HCT116 (cell line): Measurements from ENCODE around the gene TMEM129. TPM values are rescaled to one million over a fixed set of nuclear protein-coding genes. Genes with fewer than 3 reads are reported as not detected.

Experiments used
- ATAC-seq: fragments of 200-7000 bp; cut with Tn5 transposase; 2 replicates; pipeline ENCODE4 v1.9.1; 2020; ENCODE audit warnings: mild to moderate bottlenecking, moderate library complexity
- BruUV-seq: library from RNA; stranded (reverse); fragments of 400-500 nt; replicated peaks from 2 replicates; lab custom pipeline; 2021; lab: Mats Ljungman, UMichigan
- CTCF ChIA-PET: fragments of 300-600 bp; sonication (Branson Sonifier 250); formaldehyde crosslinking; loops from one replicate; lab custom pipeline; 2021; ENCODE audit warnings: antibody characterized with exemption; lab: Charles Lee
- POLR2A ChIA-PET: fragments of 300-600, 350-600 bp; sonication (Branson Sonifier 250); formaldehyde crosslinking; loops from one replicate; lab custom pipeline; 2021; ENCODE audit warnings: antibody characterized with exemption; lab: Charles Lee
- RAD21 ChIA-PET, 2 experiments: fragments of 300-600 bp; sonication (Branson Sonifier 250); formaldehyde crosslinking; loops; one replicate each; lab custom pipeline; 2023; ENCODE audit warnings: low total read pairs in 2 of 2; ENCODE audit not compliant: uncharacterized antibody in 2 of 2, unreplicated experiment in 2 of 2, low non-redundant PET in 1 of 2; lab: Charles Lee
- DNase-seq: peaks from one replicate; pipeline ENCODE4 v3.0.0-alpha.2; 2010; ENCODE audit warnings: low read depth, low spot score
- H2AFZ ChIP-seq: fragments of 200-600 bp; shearing (Covaris generic), sonication (generic); 2 replicates; pipeline ENCODE4 v1.6.1; 2017; ENCODE audit warnings: low read depth, mixed run types, mixed read lengths, antibody characterized with exemption, low read length; ENCODE audit not compliant: poor library complexity, severe bottlenecking
- H3K27ac ChIP-seq: 2 replicates; pipeline ENCODE4 v1.5.1; 2012; ENCODE audit warnings: low read depth, low read length
- H3K27me3 ChIP-seq: fragments of 200-600 bp; sonication (generic); 2 replicates; pipeline ENCODE4 v1.6.1; 2016; ENCODE audit warnings: mixed run types, low read length, mixed read lengths; ENCODE audit not compliant: insufficient read depth
- H3K36me3 ChIP-seq, 2 experiments: fragments of 200-500 bp in 1 of 2; fragments of 200-600 bp in 1 of 2; sonication (Bioruptor generic) in 1 of 2; sonication (generic) in 1 of 2; 2 replicates each; pipeline versions ENCODE4 v1.5.1 to v1.6.1; 2014 to 2016; ENCODE audit warnings: low read length in 2 of 2, inconsistent platforms in 1 of 2, mixed read lengths in 1 of 2, mixed run types in 1 of 2; ENCODE audit not compliant: insufficient read depth in 2 of 2, control insufficient read depth in 1 of 2
- H3K4me1 ChIP-seq, 2 experiments: fragments of 200-600 bp in 1 of 2; sonication (generic) in 1 of 2; 2 replicates each; pipeline versions ENCODE4 v1.5.1 to v1.6.1; 2012 to 2017; ENCODE audit warnings: low read length in 2 of 2, inconsistent platforms in 1 of 2, mild to moderate bottlenecking in 1 of 2, mixed read lengths in 1 of 2, mixed run types in 1 of 2, moderate library complexity in 1 of 2; ENCODE audit not compliant: insufficient read depth in 2 of 2, control insufficient read depth in 1 of 2
- H3K4me2 ChIP-seq: fragments of 200-600 bp; sonication (generic); 2 replicates; pipeline ENCODE4 v1.6.1; 2017; ENCODE audit warnings: mixed run types, low read length, mixed read lengths
- H3K4me3 ChIP-seq, 2 experiments: fragments of 200-600 bp in 1 of 2; sonication (generic) in 1 of 2; replicated peaks in 1 of 2; 2 replicates each; pipeline ENCODE4 v1.5.1; 2011 to 2016; ENCODE audit warnings: low read length in 2 of 2, control low read depth in 1 of 2, low read depth in 1 of 2, mild to moderate bottlenecking in 1 of 2, mixed read lengths in 1 of 2, mixed run types in 1 of 2
- H3K79me2 ChIP-seq: fragments of 200-600 bp; sonication (generic); 2 replicates; pipeline ENCODE4 v1.6.1; 2017; ENCODE audit warnings: mild to moderate bottlenecking, mixed run types, low read length, moderate library complexity, mixed read lengths; ENCODE audit not compliant: insufficient read depth
- H3K9ac ChIP-seq: fragments of 200-600 bp; sonication (generic); 2 replicates; pipeline ENCODE4 v1.6.1; 2016; ENCODE audit warnings: low read length, mixed read lengths
- H3K9me2 ChIP-seq: fragments of 200-600 bp; sonication (generic), shearing (Covaris generic); 2 replicates; pipeline ENCODE4 v1.6.1; 2017; ENCODE audit warnings: mixed run types, mild to moderate bottlenecking, moderate library complexity; ENCODE audit not compliant: insufficient read depth
- H3K9me3 ChIP-seq, 2 experiments: fragments of 200-500 bp in 1 of 2; fragments of 200-600 bp in 1 of 2; sonication (Bioruptor generic) in 1 of 2; sonication (generic) in 1 of 2; 2 replicates each; pipeline ENCODE4 v1.6.1; 2014 to 2017; ENCODE audit warnings: low read length in 2 of 2, mixed read lengths in 2 of 2, inconsistent platforms in 1 of 2, low read depth in 1 of 2, mild to moderate bottlenecking in 1 of 2, mixed run types in 1 of 2, moderate library complexity in 1 of 2; ENCODE audit not compliant: control insufficient read depth in 1 of 2, insufficient read depth in 1 of 2
- H4K20me1 ChIP-seq: fragments of 200-600 bp; sonication (generic), shearing (Covaris generic); 2 replicates; pipeline ENCODE4 v1.6.1; 2017; ENCODE audit warnings: mixed run types, mild to moderate bottlenecking, moderate library complexity; ENCODE audit not compliant: insufficient read depth
- ATF3 ChIP-seq: IDR thresholded peaks from 2 replicates; pipeline ENCODE4 v1.6.1; 2012
- EZH2phosphoT487 ChIP-seq: fragments of 200-600 bp; IDR thresholded peaks from 2 replicates; pipeline ENCODE4 v1.6.1; 2018; ENCODE audit warnings: antibody characterized with exemption, borderline replicate concordance
- FOSL1 ChIP-seq: IDR thresholded peaks from 2 replicates; pipeline ENCODE4 v1.6.1; 2012; ENCODE audit warnings: low read depth
- POLR2AphosphoS5 ChIP-seq: IDR thresholded peaks from 2 replicates; pipeline ENCODE4 v1.6.1; 2011; ENCODE audit warnings: mild to moderate bottlenecking, low read depth, low read length, moderate library complexity
- RAD21 ChIP-seq: IDR thresholded peaks from 2 replicates; pipeline ENCODE4 v1.6.1; 2012; ENCODE audit warnings: low read depth, mild to moderate bottlenecking
- REST ChIP-seq: IDR thresholded peaks from 2 replicates; pipeline ENCODE4 v1.6.1; 2012; ENCODE audit warnings: low read depth
- SP1 ChIP-seq: IDR thresholded peaks from 2 replicates; pipeline ENCODE4 v1.6.1; 2012; ENCODE audit warnings: low read depth
- SRF ChIP-seq: IDR thresholded peaks from 2 replicates; pipeline ENCODE4 v1.6.1; 2012; ENCODE audit warnings: low read depth
- TCF7L2 ChIP-seq: IDR thresholded peaks from 2 replicates; pipeline ENCODE4 v1.7.0; 2011; ENCODE audit warnings: borderline replicate concordance, inconsistent platforms; ENCODE audit not compliant: insufficient read depth, insufficient read length; ENCODE audit errors: extremely low read depth
- ZFX ChIP-seq: fragments of 450-650 bp; IDR thresholded peaks from 2 replicates; pipeline ENCODE4 v1.6.1; 2017
- intact Hi-C: fragments of 100-400 bp; cut with micrococcal nuclease; formaldehyde crosslinking; loops from 2 replicates; pipeline ENCODE4 v1.10.0; 2022
- total RNA-seq: library from RNA; stranded (reverse); gene quantifications from one replicate; pipeline ENCODE4 v1.2.1, GENCODE V29; 2021; ENCODE audit not compliant: unreplicated experiment

The TMEM129 gene
- total RNA-seq, 1 experiment from 2014 or later, result 29.4 TPM

- H3K27me3 ChIP-seq, result no peaks in the 10 kb centered on the region
- peaks cover 18 to 20% of the 10 kb centered on the region in 2 experiments; a peak in 2 of 4 replicates for H3K9me3 ChIP-seq
- H3K36me3 ChIP-seq, result peaks cover 26 to 72% of the 10 kb centered on the region in 2 experiments
- H3K9ac ChIP-seq, result no peak overlapping the region
- BruUV-seq, result no TSS peak
- DNase-seq, result no peak
- ChIA-PET CTCF (no interaction called here), RAD21 (no interaction called here), POLR2A (no interaction called here)
- H3K4me1 ChIP-seq, result no peaks in the 10 kb centered on the region
- H3K9me2 ChIP-seq, result no peaks in the 10 kb centered on the region
- peaks cover 2% of the 10 kb centered on the region; the same call in 1 of the 2 replicates for H3K79me2 ChIP-seq
- H3K4me3 ChIP-seq, result no peak overlapping the region
- H2AFZ ChIP-seq, result no peak overlapping the region
- no peak overlapping the region for H3K27ac ChIP-seq
- TF ChIP-seq ZFX (no peak), TCF7L2 (no peak), REST (no peak), SP1 (no peak), SRF (no peak), EZH2phosphoT487 (no peak), ATF3 (no peak), FOSL1 (no peak), RAD21 (no peak), POLR2AphosphoS5 (no peak)
- TF ChIP-seq, all 23 proteins: peak for 0
- Histone ChIP-seq H4K20me1 (no peaks in the 10 kb centered on the region), H3K4me2 (no peak overlapping the region)
- intact Hi-C loops, result no loop called here
- ATAC-seq, result no peak
Measured at GRCh38 chr4:1740021-1740545, 19.0 kb upstream of the TMEM129 start.
